ENCODE measurements around the gene TPCN1. TPM values are rescaled to one million over a fixed set of nuclear protein-coding genes. Genes with fewer than 3 reads are reported as not detected.

TPCN1 gene
- total RNA-seq, 1 experiment from 2014 or later, result 18.8 TPM

- peak; percentile 81 for DNase-seq (ENCODE audit: low spot score)
- Histone ChIP-seq H3K4me1 (ENCODE audit: insufficient read depth, low read length, poor library complexity, severe bottlenecking) (peaks cover 7% of the 10 kb centered on the region), H3K36me3 (ENCODE audit: insufficient read depth, low read length, poor library complexity, severe bottlenecking) (no peaks in the 10 kb centered on the region), H3K9me3 (ENCODE audit: low read depth, low read length, poor library complexity, severe bottlenecking) (no peaks in the 10 kb centered on the region), H3K27me3 (replicated peaks; ENCODE audit: insufficient read depth, low read depth, low read length, poor library complexity) (no peaks in the 10 kb centered on the region), H3K27ac (ENCODE audit: low read depth, low read length, poor library complexity, severe bottlenecking) (peak within 1 kb of the TSS; percentile 41), H3K4me3 (ENCODE audit: low read depth, low read length, poor library complexity, severe bottlenecking) (peak within 1 kb of the TSS; percentile 62)
- TF ChIP-seq CTCF (conservative IDR thresholded peaks at IDR 0.05; ENCODE audit: low read depth, low read length) (no peak), EZH2 (IDR thresholded peaks at IDR 0.05; ENCODE audit: borderline replicate concordance, low read depth, low read length, poor library complexity, severe bottlenecking) (no peak)
- intact Hi-C loops (cut with micrococcal nuclease; ENCODE audit: unreplicated experiment), result no loop called here
- CTCF ChIA-PET, result interaction anchor here (1.0 kb wide), 1 partner anchor 90 kb away, joined by 3 read pairs; no protein-coding TSS in a partner anchor
- BruUV-seq (replicated peaks), result TSS peak; percentile 65
- POLR2A ChIA-PET (ENCODE audit: low non-redundant PET), result interaction anchor here (0.6 kb wide), 1 partner anchor 10 kb away, joined by 3 read pairs; no protein-coding TSS in a partner anchor
These were observed 113.7 kb downstream of the TPCN1 start, which contains the start of gene SLC8B1 for GRCh38 chr12:113334786-113335539. SLC8B1 (minus strand) TSS chr12:113335109; CDS start chr12:113332878, 2,231 bp downstream.

- no TSS peak for BruUV-seq (replicated peaks)
- CTCF ChIA-PET, result no interaction called here
These were observed 118.3 kb downstream of the TPCN1 start for GRCh38 chr12:113339540-113339939.

GRCh38 chr12:113340061-113340460 lies 118.8 kb downstream of the TPCN1 start:
- peaks cover 2% of the 10 kb centered on the region for H3K4me1 ChIP-seq (ENCODE audit: insufficient read depth, low read length, poor library complexity, severe bottlenecking)
- no peaks in the 10 kb centered on the region for H3K36me3 ChIP-seq (ENCODE audit: insufficient read depth, low read length, poor library complexity, severe bottlenecking)
- H3K27ac ChIP-seq (ENCODE audit: low read depth, low read length, poor library complexity, severe bottlenecking), result no peak overlapping the region
- no peaks in the 10 kb centered on the region for H3K27me3 ChIP-seq (replicated peaks; ENCODE audit: insufficient read depth, low read depth, low read length, poor library complexity)
- no TSS peak for BruUV-seq (replicated peaks)
- ChIA-PET POLR2A (ENCODE audit: low non-redundant PET) (no interaction called here), CTCF (no interaction called here)
- no peak for TF ChIP-seq CTCF (conservative IDR thresholded peaks at IDR 0.05; ENCODE audit: low read depth, low read length)
- no peak for TF ChIP-seq EZH2 (IDR thresholded peaks at IDR 0.05; ENCODE audit: borderline replicate concordance, low read depth, low read length, poor library complexity, severe bottlenecking)
- no peak for DNase-seq (ENCODE audit: low spot score)
- H3K4me3 ChIP-seq (ENCODE audit: low read depth, low read length, poor library complexity, severe bottlenecking), result no peak overlapping the region
- no peaks in the 10 kb centered on the region for H3K9me3 ChIP-seq (ENCODE audit: low read depth, low read length, poor library complexity, severe bottlenecking)
- intact Hi-C loops (cut with micrococcal nuclease; ENCODE audit: unreplicated experiment), result no loop called here

More at GRCh38 chr12:113339540-113339939, 118.3 kb downstream of the TPCN1 start:
- H3K9me3 ChIP-seq (ENCODE audit: low read depth, low read length, poor library complexity, severe bottlenecking), result no peaks in the 10 kb centered on the region
- H3K36me3 ChIP-seq (ENCODE audit: insufficient read depth, low read length, poor library complexity, severe bottlenecking), result no peaks in the 10 kb centered on the region
- no peak for DNase-seq (ENCODE audit: low spot score)
- intact Hi-C loops (cut with micrococcal nuclease; ENCODE audit: unreplicated experiment), result no loop called here
- H3K4me3 ChIP-seq (ENCODE audit: low read depth, low read length, poor library complexity, severe bottlenecking), result no peak overlapping the region
- H3K4me1 ChIP-seq (ENCODE audit: insufficient read depth, low read length, poor library complexity, severe bottlenecking), result peaks cover 4% of the 10 kb centered on the region
- no peak for TF ChIP-seq EZH2 (IDR thresholded peaks at IDR 0.05; ENCODE audit: borderline replicate concordance, low read depth, low read length, poor library complexity, severe bottlenecking)
- TF ChIP-seq CTCF (conservative IDR thresholded peaks at IDR 0.05; ENCODE audit: low read depth, low read length), result no peak
- H3K27me3 ChIP-seq (replicated peaks; ENCODE audit: insufficient read depth, low read depth, low read length, poor library complexity), result no peaks in the 10 kb centered on the region
- POLR2A ChIA-PET (ENCODE audit: low non-redundant PET), result no interaction called here
- H3K27ac ChIP-seq (ENCODE audit: low read depth, low read length, poor library complexity, severe bottlenecking), result no peak overlapping the region
